Sigmoid colon (tissue), 7 donors: ENCODE measurements around the gene CFHR3. TPM values are rescaled to one million over a fixed set of nuclear protein-coding genes. Genes with fewer than 3 reads are reported as not detected.
"Not testable (repeated sequence)": the region's sequence is repeated elsewhere in the genome, so short reads cannot be mapped to it uniquely, and the experiment has no call there.

Experiments used
- DNase-seq: peaks from one replicate; pipeline ENCODE4 v3.0.0-alpha.2; 2019
- H3K27ac ChIP-seq, 4 donors: fragments of 200-600 bp; sonication (generic); one replicate each; pipeline ENCODE4 v1.5.1; 2016 to 2019; ENCODE audit warnings: mild to moderate bottlenecking in 1 of 4
- H3K27me3 ChIP-seq, 3 donors: fragments of 200-600 bp; sonication (generic); one replicate each; pipeline ENCODE4 v1.5.1; 2019; ENCODE audit warnings: mild to moderate bottlenecking in 1 of 3
- H3K36me3 ChIP-seq, 4 donors: fragments of 200-600 bp; sonication (generic); one replicate each; pipeline ENCODE4 v1.5.1; 2016 to 2019
- H3K4me1 ChIP-seq, 4 donors: fragments of 200-600 bp; sonication (generic); one replicate each; pipeline ENCODE4 v1.5.1; 2017 to 2019
- H3K4me3 ChIP-seq, 4 donors: fragments of 200-600 bp; sonication (generic); one replicate each; pipeline ENCODE4 v1.5.1; 2017 to 2019; ENCODE audit warnings: mild to moderate bottlenecking in 2 of 4, moderate library complexity in 1 of 4
- H3K9me3 ChIP-seq, 4 donors: fragments of 200-600 bp in 3 of 4; sonication (generic) in 3 of 4; one replicate each; pipeline versions ENCODE4 v1.5.1 to v1.6.1; 2013 to 2019
- EP300 ChIP-seq, 4 donors: sonication (generic); formaldehyde crosslinking; IDR thresholded peaks; one replicate each; pipeline ENCODE4 v1.6.1; 2017; ENCODE audit warnings: antibody characterized with exemption in 4 of 4
- POLR2A ChIP-seq, 2 donors: fragments of 450-650 bp; IDR thresholded peaks; one replicate each; pipeline ENCODE4 v1.6.1; 2016; ENCODE audit warnings: antibody characterized with exemption in 2 of 2, mild to moderate bottlenecking in 2 of 2, moderate library complexity in 2 of 2
- POLR2AphosphoS5 ChIP-seq, 4 donors: sonication (generic); formaldehyde crosslinking; IDR thresholded peaks; one replicate each; pipeline ENCODE4 v1.6.1; 2017; ENCODE audit warnings: antibody characterized with exemption in 4 of 4
- WGBS, 2 donors: extraction: QIAGEN DNeasy Blood & Tissue Kit; methylation state at CpG; one replicate each; pipeline ENCODE4 v1.1.7; 2013; 5-methylcytosine and 5-hydroxymethylcytosine counted together
- intact Hi-C: fragments of 100-400 bp; cut with DNase I; formaldehyde crosslinking; loops from one replicate; pipeline ENCODE4 v1.15.1; 2023
- polyA plus RNA-seq, 3 donors: library from polyadenylated mRNA; stranded (reverse); fragments of 200-250 nt; gene quantifications; one replicate each; pipeline ENCODE4 v1.2.3, GENCODE V29; 2013
- total RNA-seq, 4 donors: library from RNA; depleted of rRNA; stranded (reverse); fragments of >200 nt; gene quantifications; one replicate each; pipeline ENCODE4 v1.1.0, GENCODE V29; 2016
- TF ChIP-seq, protein P1 (sequence below), 4 experiments: fragments of 450-650 bp in 3 of 4; fragments of 200-600 bp in 1 of 4; IDR thresholded peaks; one replicate each; pipeline ENCODE4 v1.5.1; 2016 to 2019; ENCODE audit warnings: antibody characterized with exemption in 4 of 4, mild to moderate bottlenecking in 3 of 4, moderate library complexity in 2 of 4
- donor health status: healthy with polysubstance abuse.
- donor health status: Bipolar disorder and iron deficiency.
- donor health status: healthy.

Gene CFHR3
- total and polyA plus RNA-seq, 7 donors = 0.09 to 0.36 TPM; not detected in 5

GRCh38 chr1:196779093-196779492 lies 4.5 kb downstream of the CFHR3 start:
- WGBS, 2 donors = 95 to 96% methylated on average over 1 of the region's 1 CpG
- TF ChIP-seq, protein P1, sequence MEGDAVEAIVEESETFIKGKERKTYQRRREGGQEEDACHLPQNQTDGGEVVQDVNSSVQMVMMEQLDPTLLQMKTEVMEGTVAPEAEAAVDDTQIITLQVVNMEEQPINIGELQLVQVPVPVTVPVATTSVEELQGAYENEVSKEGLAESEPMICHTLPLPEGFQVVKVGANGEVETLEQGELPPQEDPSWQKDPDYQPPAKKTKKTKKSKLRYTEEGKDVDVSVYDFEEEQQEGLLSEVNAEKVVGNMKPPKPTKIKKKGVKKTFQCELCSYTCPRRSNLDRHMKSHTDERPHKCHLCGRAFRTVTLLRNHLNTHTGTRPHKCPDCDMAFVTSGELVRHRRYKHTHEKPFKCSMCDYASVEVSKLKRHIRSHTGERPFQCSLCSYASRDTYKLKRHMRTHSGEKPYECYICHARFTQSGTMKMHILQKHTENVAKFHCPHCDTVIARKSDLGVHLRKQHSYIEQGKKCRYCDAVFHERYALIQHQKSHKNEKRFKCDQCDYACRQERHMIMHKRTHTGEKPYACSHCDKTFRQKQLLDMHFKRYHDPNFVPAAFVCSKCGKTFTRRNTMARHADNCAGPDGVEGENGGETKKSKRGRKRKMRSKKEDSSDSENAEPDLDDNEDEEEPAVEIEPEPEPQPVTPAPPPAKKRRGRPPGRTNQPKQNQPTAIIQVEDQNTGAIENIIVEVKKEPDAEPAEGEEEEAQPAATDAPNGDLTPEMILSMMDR (IDR thresholded peaks at IDR 0.05) = no peak
- no peak for TF ChIP-seq EP300 (IDR thresholded peaks at IDR 0.05)
- no peak for TF ChIP-seq POLR2A (IDR thresholded peaks at IDR 0.05)
- no peak for TF ChIP-seq POLR2AphosphoS5 (IDR thresholded peaks at IDR 0.05)
- intact Hi-C loops = no loop called here
- Histone ChIP-seq H3K4me3 (no peak overlapping the region), H3K27me3 (no peaks in the 10 kb centered on the region), H3K4me1 (no peaks in the 10 kb centered on the region), H3K36me3 (no peaks in the 10 kb centered on the region), H3K27ac (no peak overlapping the region), H3K9me3 (no peaks in the 10 kb centered on the region)
- no peak for DNase-seq

- H3K36me3 ChIP-seq = not testable (repeated sequence)
- 80 to 81% methylated on average over 1 of the region's 1 CpG for WGBS, 2 donors
These were observed 16.6 kb downstream of the CFHR3 start for GRCh38 chr1:196791252-196791651.

DNA sequence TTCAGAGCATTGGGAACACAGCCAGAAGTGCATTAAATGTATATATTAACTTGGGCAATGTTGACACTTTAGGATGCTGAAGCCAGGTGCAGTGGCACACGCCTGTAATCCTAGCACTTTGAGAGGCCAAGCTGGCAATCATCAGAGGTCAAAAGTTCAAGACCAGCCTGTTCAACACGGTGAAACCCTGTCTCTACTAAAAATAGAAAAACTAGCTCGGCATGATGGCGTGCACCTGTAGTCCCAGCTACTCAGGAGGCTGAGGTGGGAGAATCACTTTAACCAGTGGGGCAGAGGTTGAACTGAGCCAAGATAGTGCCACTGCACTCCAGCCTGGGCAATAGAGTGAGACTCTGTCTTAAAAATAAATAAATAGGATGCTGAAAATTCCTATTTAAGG lies 19.5 kb downstream of the CFHR3 start:
- not testable (repeated sequence) for DNase-seq, H3K36me3 ChIP-seq, H3K4me1 ChIP-seq, H3K4me3 ChIP-seq, H3K27ac ChIP-seq, H3K27me3 ChIP-seq, H3K9me3 ChIP-seq
- intact Hi-C loops = loop anchor here (10.0 kb wide), 1 partner anchor 131 kb away; no protein-coding TSS in a partner anchor
- 8 to 45% methylated on average over 4 of the region's 4 CpGs for WGBS, 2 donors

More at GRCh38 chr1:196791252-196791651, 16.6 kb downstream of the CFHR3 start:
- H3K4me3 ChIP-seq, H3K27ac ChIP-seq, DNase-seq, H3K9me3 ChIP-seq, H3K4me1 ChIP-seq, H3K27me3 ChIP-seq: not testable (repeated sequence)
- intact Hi-C loops = loop anchor here (10.0 kb wide), 1 partner anchor 134 kb away; no protein-coding TSS in a partner anchor

DNA sequence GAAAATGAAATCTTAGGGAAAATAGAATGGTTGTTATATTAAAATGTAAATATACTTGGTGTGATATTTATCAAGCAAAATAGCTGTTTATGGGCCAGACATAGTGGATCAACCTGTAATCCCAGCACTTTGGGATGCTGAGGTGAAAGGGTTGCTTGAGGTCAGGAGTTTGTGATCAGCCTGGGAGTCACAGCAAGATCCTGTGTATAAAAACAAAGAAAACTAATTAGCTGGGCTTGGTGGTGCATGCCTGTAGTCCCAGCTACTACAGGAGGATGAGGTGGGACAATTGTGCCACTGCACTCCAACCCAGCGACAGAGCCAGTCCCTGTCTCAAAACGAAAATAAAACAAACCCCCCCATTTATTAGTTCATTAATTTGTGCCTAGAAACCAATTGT lies 23.3 kb downstream of the CFHR3 start:
- no peak for DNase-seq
- no peak for TF ChIP-seq POLR2AphosphoS5 (IDR thresholded peaks at IDR 0.05)
- TF ChIP-seq, protein P1 (IDR thresholded peaks at IDR 0.05) = no peak
- no peak for TF ChIP-seq POLR2A (IDR thresholded peaks at IDR 0.05)
- TF ChIP-seq EP300 (IDR thresholded peaks at IDR 0.05) = no peak
- H3K9me3 ChIP-seq = no peaks in the 10 kb centered on the region
- H3K4me3 ChIP-seq = no peak overlapping the region
- no peaks in the 10 kb centered on the region for H3K36me3 ChIP-seq
- WGBS, 2 donors = 21 to 45% methylated on average over 2 of the region's 2 CpGs
- no peaks in the 10 kb centered on the region for H3K27me3 ChIP-seq
- intact Hi-C loops = loop anchor here (10.0 kb wide), 1 partner anchor 127 kb away; no protein-coding TSS in a partner anchor
- H3K27ac ChIP-seq = no peak overlapping the region
- H3K4me1 ChIP-seq = no peaks in the 10 kb centered on the region

GRCh38 chr1:196801920-196802319 lies 27.3 kb downstream of the CFHR3 start:
- H3K4me3 ChIP-seq, intact Hi-C loops, DNase-seq, H3K36me3 ChIP-seq, H3K27ac ChIP-seq, H3K4me1 ChIP-seq, H3K9me3 ChIP-seq, H3K27me3 ChIP-seq: not testable (repeated sequence)
- WGBS, 2 donors = 41 to 100% methylated on average over 1 of the region's 1 CpG

GRCh38 chr1:196808529-196809235 lies 34.0 kb downstream of the CFHR3 start:
- Histone ChIP-seq H3K27ac (no peak overlapping the region), H3K4me3 (no peak overlapping the region), H3K36me3 (no peaks in the 10 kb centered on the region), H3K27me3 (no peaks in the 10 kb centered on the region), H3K4me1 (no peaks in the 10 kb centered on the region), H3K9me3 (no peaks in the 10 kb centered on the region)
- no peak for DNase-seq
- intact Hi-C loops = no loop called here
- TF ChIP-seq, protein P1 (IDR thresholded peaks at IDR 0.05) = no peak
- TF ChIP-seq POLR2A (IDR thresholded peaks at IDR 0.05) = no peak
- TF ChIP-seq POLR2AphosphoS5 (IDR thresholded peaks at IDR 0.05) = no peak
- no peak for TF ChIP-seq EP300 (IDR thresholded peaks at IDR 0.05)
- 85 to 91% methylated on average over 22 of the region's 22 CpGs for WGBS, 2 donors

GRCh38 chr1:196817442-196817841 lies 42.8 kb downstream of the CFHR3 start:
- 54 to 68% methylated on average over 6 of the region's 6 CpGs for WGBS, 2 donors
- H3K27me3 ChIP-seq, H3K36me3 ChIP-seq, DNase-seq, H3K4me3 ChIP-seq, H3K9me3 ChIP-seq, intact Hi-C loops, H3K27ac ChIP-seq, H3K4me1 ChIP-seq: not testable (repeated sequence)

- H3K4me3 ChIP-seq, H3K9me3 ChIP-seq, H3K27ac ChIP-seq, H3K36me3 ChIP-seq, DNase-seq, H3K4me1 ChIP-seq, intact Hi-C loops, H3K27me3 ChIP-seq: not testable (repeated sequence)
- no CpG with 5 or more reads among the region's 1 CpG for WGBS, 2 donors
These were observed 44.9 kb downstream of the CFHR3 start, which contains the start of gene CFHR1 for GRCh38 chr1:196819531-196819930. CFHR1 (plus strand) TSS chr1:196819731; CDS start chr1:196819845, 114 bp downstream.

DNA sequence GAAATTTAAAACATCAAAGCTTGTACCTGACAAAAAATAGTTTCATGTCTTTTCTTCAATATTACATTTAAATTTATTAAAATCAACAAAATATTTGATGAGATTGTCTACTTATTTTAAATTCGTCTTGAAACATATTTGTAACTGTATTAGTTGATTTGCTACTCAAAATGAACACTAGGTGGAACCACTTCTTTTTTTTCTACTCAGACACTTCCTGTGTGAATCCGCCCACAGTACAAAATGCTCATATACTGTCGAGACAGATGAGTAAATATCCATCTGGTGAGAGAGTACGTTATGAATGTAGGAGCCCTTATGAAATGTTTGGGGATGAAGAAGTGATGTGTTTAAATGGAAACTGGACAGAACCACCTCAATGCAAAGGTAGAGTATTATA lies 53.2 kb downstream of the CFHR3 start:
- H3K27ac ChIP-seq, intact Hi-C loops, H3K4me3 ChIP-seq, H3K4me1 ChIP-seq, H3K27me3 ChIP-seq, DNase-seq, H3K9me3 ChIP-seq, H3K36me3 ChIP-seq: not testable (repeated sequence)
- WGBS, 2 donors = 2 to 3% methylated on average over 4 of the region's 4 CpGs
